ENCODE measurements around the gene ANKRD13B. TPM values are rescaled to one million over a fixed set of nuclear protein-coding genes. Genes with fewer than 3 reads are reported as not detected.
A peak's percentile ranks its signal among the peaks of the same experiment; 100 is the strongest.

Gene ANKRD13B
- total RNA-seq, 1 experiment from 2014 or later: 10.4 TPM

DNA sequence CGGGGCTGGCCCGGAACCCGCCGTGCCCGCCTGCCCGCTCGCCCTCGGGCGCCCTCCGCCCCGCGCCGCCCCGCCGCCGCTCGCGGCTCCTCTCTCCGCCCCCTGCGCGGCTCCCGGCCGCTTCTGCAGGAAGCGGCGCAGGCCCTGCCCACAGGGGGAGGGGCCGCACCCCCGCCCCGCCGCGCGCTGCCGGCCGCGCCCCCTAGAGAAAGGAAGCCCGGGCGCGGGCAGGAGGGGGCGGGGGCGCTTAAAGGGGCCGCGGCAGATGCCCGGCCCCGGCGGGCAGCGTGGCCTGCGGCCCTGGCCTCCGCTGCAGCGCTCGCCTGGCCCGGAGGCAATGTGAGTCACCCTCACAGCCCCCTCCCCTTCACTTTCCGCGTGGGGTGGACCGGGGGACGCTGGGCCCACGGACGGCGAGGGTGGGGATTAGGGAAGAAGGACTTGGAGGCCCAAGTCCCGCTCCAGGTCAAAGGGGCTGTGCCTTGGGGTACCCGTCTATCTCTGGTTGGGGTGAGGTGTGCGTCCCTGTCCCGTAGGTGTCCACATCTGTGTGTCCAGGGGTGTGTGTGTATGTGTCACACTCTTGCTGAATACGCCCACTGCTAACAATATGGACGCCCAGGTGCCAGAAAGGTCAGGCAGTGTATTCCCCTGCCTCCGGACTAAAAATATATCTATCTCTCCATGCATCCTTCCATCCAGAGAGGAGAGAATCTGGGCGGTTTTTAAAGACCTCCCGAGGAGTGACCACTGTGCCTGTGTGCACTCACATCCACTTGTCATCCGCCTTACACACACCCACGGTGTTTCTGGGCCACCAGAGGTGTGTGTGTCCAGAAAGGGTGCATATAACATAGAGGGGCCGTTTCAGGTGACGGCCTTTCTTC, 3.2 kb upstream of the ANKRD13B start, which contains the start of gene GIT1:
Gene GIT1 (minus strand): TSS at position 125 of the 887 bp plus-strand sequence. CDS start 270 bp downstream, outside the sequence.
- H3K4me1 ChIP-seq: peaks cover 35% of the 10 kb centered on the region
- Mint-ChIP-seq H3K27ac (ENCODE audit: unreplicated experiment) (peak within 1 kb of the TSS; percentile 72), H3K9me3 (ENCODE audit: unreplicated experiment) (no peaks in the 10 kb centered on the region), H3K4me3 (ENCODE audit: unreplicated experiment) (peak within 1 kb of the TSS; percentile 86), H3K36me3 (ENCODE audit: insufficient read depth, unreplicated experiment) (peaks cover 8% of the 10 kb centered on the region), H3K27me3 (ENCODE audit: insufficient read depth, unreplicated experiment) (no peaks in the 10 kb centered on the region), H3K4me1 (ENCODE audit: low read depth, unreplicated experiment) (no peaks in the 10 kb centered on the region)
- H3K9me3 ChIP-seq: no peaks in the 10 kb centered on the region
- no TSS peak for BruUV-seq (replicated peaks)
- intact Hi-C loops (cut with micrococcal nuclease; ENCODE audit: unreplicated experiment): loop anchor here (2.0 to 10.0 kb wide), 4 partner anchors 15 to 297 kb away; partner anchors contain the start of gene NUFIP2
- peak; percentile 81 to 92 for DNase-seq
- ChIA-PET POLR2A (no interaction called here), CTCF (interaction anchor here (1.5 to 5.0 kb wide), 4 partner anchors 23 to 220 kb away, joined by 4 to 69 read pairs (median 17); partner anchors contain the start of genes ABHD15 and TP53I13)
- H3K4me3 ChIP-seq (ENCODE audit: low read depth, low read length): peak within 1 kb of the TSS; percentile 88
- H3K36me3 ChIP-seq (ENCODE audit: control insufficient read depth, insufficient read depth, low read length): 0 out of 2 replicates have a peak, but pooled peaks cover 1% of the 10 kb centered on the region
- TF ChIP-seq, protein P1, sequence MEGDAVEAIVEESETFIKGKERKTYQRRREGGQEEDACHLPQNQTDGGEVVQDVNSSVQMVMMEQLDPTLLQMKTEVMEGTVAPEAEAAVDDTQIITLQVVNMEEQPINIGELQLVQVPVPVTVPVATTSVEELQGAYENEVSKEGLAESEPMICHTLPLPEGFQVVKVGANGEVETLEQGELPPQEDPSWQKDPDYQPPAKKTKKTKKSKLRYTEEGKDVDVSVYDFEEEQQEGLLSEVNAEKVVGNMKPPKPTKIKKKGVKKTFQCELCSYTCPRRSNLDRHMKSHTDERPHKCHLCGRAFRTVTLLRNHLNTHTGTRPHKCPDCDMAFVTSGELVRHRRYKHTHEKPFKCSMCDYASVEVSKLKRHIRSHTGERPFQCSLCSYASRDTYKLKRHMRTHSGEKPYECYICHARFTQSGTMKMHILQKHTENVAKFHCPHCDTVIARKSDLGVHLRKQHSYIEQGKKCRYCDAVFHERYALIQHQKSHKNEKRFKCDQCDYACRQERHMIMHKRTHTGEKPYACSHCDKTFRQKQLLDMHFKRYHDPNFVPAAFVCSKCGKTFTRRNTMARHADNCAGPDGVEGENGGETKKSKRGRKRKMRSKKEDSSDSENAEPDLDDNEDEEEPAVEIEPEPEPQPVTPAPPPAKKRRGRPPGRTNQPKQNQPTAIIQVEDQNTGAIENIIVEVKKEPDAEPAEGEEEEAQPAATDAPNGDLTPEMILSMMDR (IDR thresholded peaks at IDR 0.05; ENCODE audit: insufficient read depth in 1 of 2, low read depth in 1 of 2, low read length in 1 of 2, severe bottlenecking in 1 of 2, unreplicated experiment in 1 of 2): no peak
- H3K27me3 ChIP-seq (replicated peaks; ENCODE audit: control insufficient read depth, insufficient read depth, low read length): no peaks in the 10 kb centered on the region

DNA sequence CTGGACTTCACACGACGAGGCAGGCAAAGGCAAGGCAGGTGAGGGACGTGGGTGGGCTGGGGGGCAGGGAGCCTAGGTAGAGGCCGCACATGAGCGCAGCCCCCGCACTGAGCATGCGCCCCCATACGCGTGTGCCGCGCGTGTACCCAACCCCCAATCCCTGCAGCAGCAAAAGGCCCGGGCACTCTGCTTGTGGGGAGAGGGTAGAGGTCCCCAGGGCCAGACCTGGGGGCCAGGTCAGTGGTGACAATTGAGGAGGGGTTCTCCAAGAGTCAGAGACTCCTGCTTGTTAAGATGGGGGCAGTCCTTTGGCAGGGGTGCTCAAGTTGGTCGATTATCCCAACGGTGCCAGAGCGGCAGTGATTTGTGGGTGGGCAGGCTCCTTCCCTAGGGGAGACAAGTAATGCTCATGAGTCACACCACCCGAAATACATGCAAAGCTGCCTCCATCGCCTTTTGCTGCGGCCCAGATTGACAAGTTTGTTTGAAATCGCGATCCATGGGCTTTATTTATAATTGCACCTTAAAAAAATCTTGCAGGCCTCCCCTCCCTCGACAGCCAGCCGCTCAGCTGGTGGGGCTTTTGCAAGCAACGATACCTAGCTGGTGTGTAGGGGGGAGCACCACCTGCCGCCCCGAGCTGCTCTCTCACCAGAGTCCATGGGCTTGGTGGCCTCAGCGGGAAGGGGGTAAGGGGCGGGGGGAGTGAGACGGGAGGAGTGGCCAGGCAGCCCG, 2.4 kb upstream of the ANKRD13B start:
- peaks cover 8% of the 10 kb centered on the region for H3K36me3 Mint-ChIP-seq (ENCODE audit: insufficient read depth, unreplicated experiment)
- H3K27me3 ChIP-seq (replicated peaks; ENCODE audit: control insufficient read depth, insufficient read depth, low read length): no peaks in the 10 kb centered on the region
- peak overlapping the region; percentile 56 for H3K4me3 ChIP-seq (ENCODE audit: low read depth, low read length)
- ChIA-PET CTCF (interaction anchor here (0.5 to 5.0 kb wide), 18 partner anchors 10 to 1706 kb away, joined by 3 to 69 read pairs (median 4); partner anchors contain the start of genes ABHD15, MYO18A and TP53I13), POLR2A (interaction anchor here (0.6 kb wide), 3 partner anchors 16 to 83 kb away, joined by 3 to 9 read pairs (median 3); no protein-coding TSS in a partner anchor)
- H3K4me3 Mint-ChIP-seq (ENCODE audit: unreplicated experiment): peak overlapping the region; percentile 86
- H3K4me1 Mint-ChIP-seq (ENCODE audit: low read depth, unreplicated experiment): no peaks in the 10 kb centered on the region
- no peaks in the 10 kb centered on the region for H3K9me3 Mint-ChIP-seq (ENCODE audit: unreplicated experiment)
- intact Hi-C loops (cut with micrococcal nuclease; ENCODE audit: unreplicated experiment): loop anchor here (1.0 to 10.0 kb wide), 6 partner anchors 10 to 298 kb away; partner anchors contain the start of genes NUFIP2 and TP53I13
- no peak overlapping the region for H3K27ac Mint-ChIP-seq (ENCODE audit: unreplicated experiment)
- H3K27me3 Mint-ChIP-seq (ENCODE audit: insufficient read depth, unreplicated experiment): no peaks in the 10 kb centered on the region
- TF ChIP-seq, protein P1 (IDR thresholded peaks at IDR 0.05; ENCODE audit: insufficient read depth in 1 of 2, low read depth in 1 of 2, low read length in 1 of 2, severe bottlenecking in 1 of 2, unreplicated experiment in 1 of 2): no peak
- H3K9me3 ChIP-seq: no peaks in the 10 kb centered on the region
- no TSS peak for BruUV-seq (replicated peaks)
- no peaks in the 10 kb centered on the region for H3K36me3 ChIP-seq (ENCODE audit: control insufficient read depth, insufficient read depth, low read length)
- DNase-seq: no peak
- peaks cover 39% of the 10 kb centered on the region for H3K4me1 ChIP-seq

All from Caco-2 (cell line).